ENCODE results near the gene CYP26B1.

DNA sequence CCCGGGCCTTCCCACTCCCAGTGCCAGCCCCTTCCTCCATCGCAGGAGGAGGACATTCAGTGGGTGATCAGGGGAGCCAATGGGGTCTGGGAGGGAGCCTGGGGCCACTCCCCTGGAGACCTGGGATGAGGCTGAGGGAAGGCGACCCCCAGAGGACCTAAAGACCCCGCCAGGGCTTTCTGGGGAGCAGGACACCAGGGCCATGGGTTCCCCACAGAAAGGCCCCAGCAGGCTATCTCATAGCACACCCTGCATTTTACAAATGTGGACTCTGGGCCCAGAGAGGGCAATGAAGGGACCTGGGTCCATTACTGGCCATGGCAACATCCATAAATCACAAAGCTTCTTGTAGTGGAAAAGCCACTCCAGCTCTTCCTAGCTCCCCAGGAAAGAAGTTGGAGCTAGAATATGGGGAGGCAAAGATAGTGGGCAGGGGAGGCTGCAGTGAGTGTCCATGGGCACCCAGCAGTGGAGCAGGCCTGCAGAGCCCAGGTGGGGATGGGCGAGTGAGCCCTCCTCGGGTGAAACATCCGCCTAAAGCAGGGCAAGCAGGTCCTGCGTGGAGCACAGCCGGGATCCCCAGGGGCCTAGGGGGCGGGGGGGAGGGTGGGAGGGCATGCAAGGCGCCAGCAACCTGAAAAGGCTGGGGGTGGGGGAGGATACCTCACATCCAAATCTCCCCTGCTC, 13.8 kb downstream of the CYP26B1 start:
- TF ChIP-seq, protein P1, sequence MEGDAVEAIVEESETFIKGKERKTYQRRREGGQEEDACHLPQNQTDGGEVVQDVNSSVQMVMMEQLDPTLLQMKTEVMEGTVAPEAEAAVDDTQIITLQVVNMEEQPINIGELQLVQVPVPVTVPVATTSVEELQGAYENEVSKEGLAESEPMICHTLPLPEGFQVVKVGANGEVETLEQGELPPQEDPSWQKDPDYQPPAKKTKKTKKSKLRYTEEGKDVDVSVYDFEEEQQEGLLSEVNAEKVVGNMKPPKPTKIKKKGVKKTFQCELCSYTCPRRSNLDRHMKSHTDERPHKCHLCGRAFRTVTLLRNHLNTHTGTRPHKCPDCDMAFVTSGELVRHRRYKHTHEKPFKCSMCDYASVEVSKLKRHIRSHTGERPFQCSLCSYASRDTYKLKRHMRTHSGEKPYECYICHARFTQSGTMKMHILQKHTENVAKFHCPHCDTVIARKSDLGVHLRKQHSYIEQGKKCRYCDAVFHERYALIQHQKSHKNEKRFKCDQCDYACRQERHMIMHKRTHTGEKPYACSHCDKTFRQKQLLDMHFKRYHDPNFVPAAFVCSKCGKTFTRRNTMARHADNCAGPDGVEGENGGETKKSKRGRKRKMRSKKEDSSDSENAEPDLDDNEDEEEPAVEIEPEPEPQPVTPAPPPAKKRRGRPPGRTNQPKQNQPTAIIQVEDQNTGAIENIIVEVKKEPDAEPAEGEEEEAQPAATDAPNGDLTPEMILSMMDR (IDR thresholded peaks at IDR 0.05; ENCODE audit: poor library complexity) = no peak
- TF ChIP-seq EZH2phosphoT487 (IDR thresholded peaks at IDR 0.05; ENCODE audit: low read depth, severe bottlenecking, unreplicated experiment) (no peak), EZH2 (IDR thresholded peaks at IDR 0.05; ENCODE audit: borderline replicate concordance) (no peak)
